HCT116 (cell line): ENCODE measurements around the gene LIPH. TPM values are rescaled to one million over a fixed set of nuclear protein-coding genes. Genes with fewer than 3 reads are reported as not detected.

Experiments used
- ATAC-seq: fragments of 200-7000 bp; cut with Tn5 transposase; 2 replicates; pipeline ENCODE4 v1.9.1; 2020; ENCODE audit warnings: mild to moderate bottlenecking, moderate library complexity
- BruUV-seq: library from RNA; stranded (reverse); fragments of 400-500 nt; replicated peaks from 2 replicates; lab custom pipeline; 2021; lab: Mats Ljungman, UMichigan
- CTCF ChIA-PET: fragments of 300-600 bp; sonication (Branson Sonifier 250); formaldehyde crosslinking; loops from one replicate; lab custom pipeline; 2021; ENCODE audit warnings: antibody characterized with exemption; lab: Charles Lee
- POLR2A ChIA-PET: fragments of 300-600, 350-600 bp; sonication (Branson Sonifier 250); formaldehyde crosslinking; loops from one replicate; lab custom pipeline; 2021; ENCODE audit warnings: antibody characterized with exemption; lab: Charles Lee
- RAD21 ChIA-PET, 2 experiments: fragments of 300-600 bp; sonication (Branson Sonifier 250); formaldehyde crosslinking; loops; one replicate each; lab custom pipeline; 2023; ENCODE audit warnings: low total read pairs in 2 of 2; ENCODE audit not compliant: uncharacterized antibody in 2 of 2, unreplicated experiment in 2 of 2, low non-redundant PET in 1 of 2; lab: Charles Lee
- DNase-seq: peaks from one replicate; pipeline ENCODE4 v3.0.0-alpha.2; 2010; ENCODE audit warnings: low read depth, low spot score
- H2AFZ ChIP-seq: fragments of 200-600 bp; shearing (Covaris generic), sonication (generic); 2 replicates; pipeline ENCODE4 v1.6.1; 2017; ENCODE audit warnings: low read depth, mixed run types, mixed read lengths, antibody characterized with exemption, low read length; ENCODE audit not compliant: poor library complexity, severe bottlenecking
- H3K27ac ChIP-seq: 2 replicates; pipeline ENCODE4 v1.5.1; 2012; ENCODE audit warnings: low read depth, low read length
- H3K27me3 ChIP-seq: fragments of 200-600 bp; sonication (generic); 2 replicates; pipeline ENCODE4 v1.6.1; 2016; ENCODE audit warnings: mixed run types, low read length, mixed read lengths; ENCODE audit not compliant: insufficient read depth
- H3K36me3 ChIP-seq, 2 experiments: fragments of 200-500 bp in 1 of 2; fragments of 200-600 bp in 1 of 2; sonication (Bioruptor generic) in 1 of 2; sonication (generic) in 1 of 2; 2 replicates each; pipeline versions ENCODE4 v1.5.1 to v1.6.1; 2014 to 2016; ENCODE audit warnings: low read length in 2 of 2, inconsistent platforms in 1 of 2, mixed read lengths in 1 of 2, mixed run types in 1 of 2; ENCODE audit not compliant: insufficient read depth in 2 of 2, control insufficient read depth in 1 of 2
- H3K4me1 ChIP-seq, 2 experiments: fragments of 200-600 bp in 1 of 2; sonication (generic) in 1 of 2; 2 replicates each; pipeline versions ENCODE4 v1.5.1 to v1.6.1; 2012 to 2017; ENCODE audit warnings: low read length in 2 of 2, inconsistent platforms in 1 of 2, mild to moderate bottlenecking in 1 of 2, mixed read lengths in 1 of 2, mixed run types in 1 of 2, moderate library complexity in 1 of 2; ENCODE audit not compliant: insufficient read depth in 2 of 2, control insufficient read depth in 1 of 2
- H3K4me2 ChIP-seq: fragments of 200-600 bp; sonication (generic); 2 replicates; pipeline ENCODE4 v1.6.1; 2017; ENCODE audit warnings: mixed run types, low read length, mixed read lengths
- H3K4me3 ChIP-seq, 2 experiments: fragments of 200-600 bp in 1 of 2; sonication (generic) in 1 of 2; replicated peaks in 1 of 2; 2 replicates each; pipeline ENCODE4 v1.5.1; 2011 to 2016; ENCODE audit warnings: low read length in 2 of 2, control low read depth in 1 of 2, low read depth in 1 of 2, mild to moderate bottlenecking in 1 of 2, mixed read lengths in 1 of 2, mixed run types in 1 of 2
- H3K79me2 ChIP-seq: fragments of 200-600 bp; sonication (generic); 2 replicates; pipeline ENCODE4 v1.6.1; 2017; ENCODE audit warnings: mild to moderate bottlenecking, mixed run types, low read length, moderate library complexity, mixed read lengths; ENCODE audit not compliant: insufficient read depth
- H3K9ac ChIP-seq: fragments of 200-600 bp; sonication (generic); 2 replicates; pipeline ENCODE4 v1.6.1; 2016; ENCODE audit warnings: low read length, mixed read lengths
- H3K9me2 ChIP-seq: fragments of 200-600 bp; sonication (generic), shearing (Covaris generic); 2 replicates; pipeline ENCODE4 v1.6.1; 2017; ENCODE audit warnings: mixed run types, mild to moderate bottlenecking, moderate library complexity; ENCODE audit not compliant: insufficient read depth
- H3K9me3 ChIP-seq, 2 experiments: fragments of 200-500 bp in 1 of 2; fragments of 200-600 bp in 1 of 2; sonication (Bioruptor generic) in 1 of 2; sonication (generic) in 1 of 2; 2 replicates each; pipeline ENCODE4 v1.6.1; 2014 to 2017; ENCODE audit warnings: low read length in 2 of 2, mixed read lengths in 2 of 2, inconsistent platforms in 1 of 2, low read depth in 1 of 2, mild to moderate bottlenecking in 1 of 2, mixed run types in 1 of 2, moderate library complexity in 1 of 2; ENCODE audit not compliant: control insufficient read depth in 1 of 2, insufficient read depth in 1 of 2
- H4K20me1 ChIP-seq: fragments of 200-600 bp; sonication (generic), shearing (Covaris generic); 2 replicates; pipeline ENCODE4 v1.6.1; 2017; ENCODE audit warnings: mixed run types, mild to moderate bottlenecking, moderate library complexity; ENCODE audit not compliant: insufficient read depth
- CBX3 ChIP-seq: IDR thresholded peaks from 2 replicates; pipeline ENCODE4 v1.6.1; 2012; ENCODE audit warnings: low read depth
- EGR1 ChIP-seq: IDR thresholded peaks from 2 replicates; pipeline ENCODE4 v1.6.1; 2012; ENCODE audit warnings: low read depth
- ELF1 ChIP-seq: IDR thresholded peaks from 2 replicates; pipeline ENCODE4 v1.6.1; 2012; ENCODE audit warnings: low read depth, borderline replicate concordance
- EZH2 ChIP-seq: fragments of 200-600 bp; sonication (generic); IDR thresholded peaks from 2 replicates; pipeline ENCODE4 v1.6.1; 2017; ENCODE audit warnings: antibody characterized with exemption, mixed run types
- JUND ChIP-seq: IDR thresholded peaks from 2 replicates; pipeline ENCODE4 v1.6.1; 2012
- POLR2A ChIP-seq: IDR thresholded peaks from 2 replicates; pipeline ENCODE4 v1.7.0; 2011; ENCODE audit warnings: borderline replicate concordance; ENCODE audit not compliant: insufficient read depth, insufficient read length; ENCODE audit errors: extremely low read depth
- RAD21 ChIP-seq: IDR thresholded peaks from 2 replicates; pipeline ENCODE4 v1.6.1; 2012; ENCODE audit warnings: low read depth, mild to moderate bottlenecking
- SP1 ChIP-seq: IDR thresholded peaks from 2 replicates; pipeline ENCODE4 v1.6.1; 2012; ENCODE audit warnings: low read depth
- SRF ChIP-seq: IDR thresholded peaks from 2 replicates; pipeline ENCODE4 v1.6.1; 2012; ENCODE audit warnings: low read depth
- TCF7L2 ChIP-seq: IDR thresholded peaks from 2 replicates; pipeline ENCODE4 v1.7.0; 2011; ENCODE audit warnings: borderline replicate concordance, inconsistent platforms; ENCODE audit not compliant: insufficient read depth, insufficient read length; ENCODE audit errors: extremely low read depth
- YY1 ChIP-seq: IDR thresholded peaks from 2 replicates; pipeline ENCODE4 v1.6.1; 2011; ENCODE audit warnings: low read length, low read depth, moderate library complexity, mild to moderate bottlenecking; ENCODE audit not compliant: insufficient replicate concordance; ENCODE audit errors: extremely low read depth
- ZFX ChIP-seq: fragments of 450-650 bp; IDR thresholded peaks from 2 replicates; pipeline ENCODE4 v1.6.1; 2017
- intact Hi-C: fragments of 100-400 bp; cut with micrococcal nuclease; formaldehyde crosslinking; loops from 2 replicates; pipeline ENCODE4 v1.10.0; 2022
- total RNA-seq: library from RNA; stranded (reverse); gene quantifications from one replicate; pipeline ENCODE4 v1.2.1, GENCODE V29; 2021; ENCODE audit not compliant: unreplicated experiment
- TF ChIP-seq, protein P1 (sequence below): IDR thresholded peaks from 2 replicates; pipeline ENCODE4 v1.6.1; 2012; ENCODE audit warnings: low read depth
- TF ChIP-seq, protein P2 (sequence below), 3 experiments: fragments of 200-600 bp in 1 of 3; sonication (generic) in 1 of 3; IDR thresholded peaks in 2 of 3; conservative IDR thresholded peaks in 1 of 3; 2 replicates each; pipeline ENCODE4 v1.5.1; 2012 to 2017; ENCODE audit warnings: low read depth in 2 of 3, low read length in 2 of 3, antibody characterized with exemption in 1 of 3, borderline replicate concordance in 1 of 3, control low read depth in 1 of 3, mild to moderate bottlenecking in 1 of 3, mixed read lengths in 1 of 3, mixed run types in 1 of 3, moderate library complexity in 1 of 3; ENCODE audit not compliant: insufficient read depth in 1 of 3

The LIPH gene
- total RNA-seq, 1 experiment from 2014 or later: 13.7 TPM

DNA sequence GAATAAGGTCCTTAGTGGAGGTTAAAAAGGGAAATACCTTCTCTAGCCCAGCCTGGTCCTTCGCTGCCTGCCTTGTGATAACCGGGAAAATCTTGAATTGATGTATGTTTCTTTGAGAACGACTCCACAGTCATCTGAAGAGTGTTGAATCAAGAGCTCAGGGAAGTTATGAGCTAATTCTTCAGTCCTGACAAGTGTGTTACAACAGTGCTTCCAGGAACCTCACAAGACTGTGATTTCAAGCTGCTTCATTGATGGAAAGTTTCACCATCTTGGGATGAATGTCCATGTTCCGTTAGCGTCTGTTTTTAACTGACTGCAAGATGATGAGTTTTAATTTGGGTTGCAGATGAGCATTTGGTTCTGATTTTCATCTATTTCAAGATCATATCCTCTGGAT, 66.0 kb downstream of the LIPH start:
- Histone ChIP-seq H3K4me1 (no peaks in the 10 kb centered on the region), H3K9me3 (no peaks in the 10 kb centered on the region), H3K9me2 (no peaks in the 10 kb centered on the region), H3K79me2 (no peaks in the 10 kb centered on the region), H3K27me3 (no peaks in the 10 kb centered on the region), H4K20me1 (no peaks in the 10 kb centered on the region), H3K27ac (no peak overlapping the region), H3K4me3 (no peak overlapping the region), H3K36me3 (peaks cover 10 to 12% of the 10 kb centered on the region in 2 experiments; a peak in 2 of 4 replicates), H2AFZ (no peak overlapping the region), H3K4me2 (no peak overlapping the region), H3K9ac (no peak overlapping the region)
- no TSS peak for BruUV-seq
- TF ChIP-seq EZH2 (no peak), JUND (no peak), SRF (no peak), CBX3 (no peak), YY1 (no peak), TCF7L2 (no peak), POLR2A (no peak)
- no peak for DNase-seq
- ChIA-PET POLR2A (no interaction called here), RAD21 (no interaction called here), CTCF (no interaction called here)
- no peak for ATAC-seq
- intact Hi-C loops: no loop called here

DNA sequence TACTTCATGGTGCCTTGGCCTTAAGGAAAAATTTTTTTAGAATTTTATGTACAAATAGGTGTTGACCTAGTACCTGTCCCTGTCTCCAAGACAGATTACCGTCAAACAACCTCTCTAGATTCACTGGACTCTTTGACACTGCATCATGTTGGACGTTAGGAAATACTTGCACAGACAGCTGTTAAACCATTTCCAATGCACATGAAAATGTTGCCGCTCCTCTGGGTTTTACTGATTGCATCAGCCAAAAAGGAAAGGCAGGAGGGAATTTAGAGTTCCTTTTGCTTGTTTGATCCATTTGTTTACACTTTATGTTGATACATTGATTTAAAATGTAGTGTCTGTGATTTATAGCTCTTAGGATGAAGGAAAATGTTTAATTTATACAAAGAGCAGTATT, 68.1 kb downstream of the LIPH start:
- ChIA-PET RAD21 (no interaction called here), CTCF (interaction anchor here (1.3 kb wide), 1 partner anchor 75 kb away, joined by 3 read pairs; no protein-coding TSS in a partner anchor), POLR2A (no interaction called here)
- Histone ChIP-seq H3K79me2 (no peaks in the 10 kb centered on the region), H3K27me3 (no peaks in the 10 kb centered on the region), H3K36me3 (peaks cover 2 to 4% of the 10 kb centered on the region in 2 experiments; a peak in 2 of 4 replicates), H3K4me3 (no peak overlapping the region)
- TF ChIP-seq SP1 (no peak), POLR2A (no peak), EGR1 (no peak), RAD21 (no peak), ZFX (no peak), ELF1 (no peak)
- TF ChIP-seq, protein P1, sequence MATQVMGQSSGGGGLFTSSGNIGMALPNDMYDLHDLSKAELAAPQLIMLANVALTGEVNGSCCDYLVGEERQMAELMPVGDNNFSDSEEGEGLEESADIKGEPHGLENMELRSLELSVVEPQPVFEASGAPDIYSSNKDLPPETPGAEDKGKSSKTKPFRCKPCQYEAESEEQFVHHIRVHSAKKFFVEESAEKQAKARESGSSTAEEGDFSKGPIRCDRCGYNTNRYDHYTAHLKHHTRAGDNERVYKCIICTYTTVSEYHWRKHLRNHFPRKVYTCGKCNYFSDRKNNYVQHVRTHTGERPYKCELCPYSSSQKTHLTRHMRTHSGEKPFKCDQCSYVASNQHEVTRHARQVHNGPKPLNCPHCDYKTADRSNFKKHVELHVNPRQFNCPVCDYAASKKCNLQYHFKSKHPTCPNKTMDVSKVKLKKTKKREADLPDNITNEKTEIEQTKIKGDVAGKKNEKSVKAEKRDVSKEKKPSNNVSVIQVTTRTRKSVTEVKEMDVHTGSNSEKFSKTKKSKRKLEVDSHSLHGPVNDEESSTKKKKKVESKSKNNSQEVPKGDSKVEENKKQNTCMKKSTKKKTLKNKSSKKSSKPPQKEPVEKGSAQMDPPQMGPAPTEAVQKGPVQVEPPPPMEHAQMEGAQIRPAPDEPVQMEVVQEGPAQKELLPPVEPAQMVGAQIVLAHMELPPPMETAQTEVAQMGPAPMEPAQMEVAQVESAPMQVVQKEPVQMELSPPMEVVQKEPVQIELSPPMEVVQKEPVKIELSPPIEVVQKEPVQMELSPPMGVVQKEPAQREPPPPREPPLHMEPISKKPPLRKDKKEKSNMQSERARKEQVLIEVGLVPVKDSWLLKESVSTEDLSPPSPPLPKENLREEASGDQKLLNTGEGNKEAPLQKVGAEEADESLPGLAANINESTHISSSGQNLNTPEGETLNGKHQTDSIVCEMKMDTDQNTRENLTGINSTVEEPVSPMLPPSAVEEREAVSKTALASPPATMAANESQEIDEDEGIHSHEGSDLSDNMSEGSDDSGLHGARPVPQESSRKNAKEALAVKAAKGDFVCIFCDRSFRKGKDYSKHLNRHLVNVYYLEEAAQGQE: no peak
- TF ChIP-seq, protein P2, sequence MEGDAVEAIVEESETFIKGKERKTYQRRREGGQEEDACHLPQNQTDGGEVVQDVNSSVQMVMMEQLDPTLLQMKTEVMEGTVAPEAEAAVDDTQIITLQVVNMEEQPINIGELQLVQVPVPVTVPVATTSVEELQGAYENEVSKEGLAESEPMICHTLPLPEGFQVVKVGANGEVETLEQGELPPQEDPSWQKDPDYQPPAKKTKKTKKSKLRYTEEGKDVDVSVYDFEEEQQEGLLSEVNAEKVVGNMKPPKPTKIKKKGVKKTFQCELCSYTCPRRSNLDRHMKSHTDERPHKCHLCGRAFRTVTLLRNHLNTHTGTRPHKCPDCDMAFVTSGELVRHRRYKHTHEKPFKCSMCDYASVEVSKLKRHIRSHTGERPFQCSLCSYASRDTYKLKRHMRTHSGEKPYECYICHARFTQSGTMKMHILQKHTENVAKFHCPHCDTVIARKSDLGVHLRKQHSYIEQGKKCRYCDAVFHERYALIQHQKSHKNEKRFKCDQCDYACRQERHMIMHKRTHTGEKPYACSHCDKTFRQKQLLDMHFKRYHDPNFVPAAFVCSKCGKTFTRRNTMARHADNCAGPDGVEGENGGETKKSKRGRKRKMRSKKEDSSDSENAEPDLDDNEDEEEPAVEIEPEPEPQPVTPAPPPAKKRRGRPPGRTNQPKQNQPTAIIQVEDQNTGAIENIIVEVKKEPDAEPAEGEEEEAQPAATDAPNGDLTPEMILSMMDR (IDR thresholded peaks at IDR 0.05 in 2 of 3, conservative IDR thresholded peaks at IDR 0.05 in 1 of 3; ENCODE audit: borderline replicate concordance in 1 of 3, insufficient read depth in 1 of 3, low read depth in 2 of 3, low read length in 2 of 3): no peak
- TF ChIP-seq, all 23 proteins: peak for 0
- no peak overlapping the region for H2AFZ ChIP-seq
- no peaks in the 10 kb centered on the region for H4K20me1 ChIP-seq
- no peak overlapping the region for H3K27ac ChIP-seq
- DNase-seq: no peak
- no peak for ATAC-seq
- H3K4me1 ChIP-seq: no peaks in the 10 kb centered on the region
- no peaks in the 10 kb centered on the region for H3K9me2 ChIP-seq
- no peak overlapping the region for H3K4me2 ChIP-seq
- intact Hi-C loops: no loop called here
- H3K9me3 ChIP-seq: no peaks in the 10 kb centered on the region
- no peak overlapping the region for H3K9ac ChIP-seq
- BruUV-seq: no TSS peak
